Spleen (tissue), 11 donors: ENCODE results near the gene CFAP58. TPM values are rescaled to one million over a fixed set of nuclear protein-coding genes. Genes with fewer than 3 reads are reported as not detected.
A peak's percentile ranks its signal among the peaks of the same experiment; 100 is the strongest.

Experiments used
- DNase-seq: peaks from one replicate; pipeline ENCODE4 v3.0.0-alpha.2; 2020
- H3K27ac ChIP-seq, 8 donors: fragments of 200-600 bp; sonication (generic) in 7 of 8; 1 replicate in 4 of 8; 2 replicates in 4 of 8; pipeline versions ENCODE4 v1.5.0 to v1.8.0; 2016 to 2021; ENCODE audit warnings: inconsistent platforms in 4 of 8, mild to moderate bottlenecking in 4 of 8, moderate library complexity in 1 of 8
- H3K27me3 ChIP-seq, 7 donors: fragments of 200-600 bp; sonication (generic) in 6 of 7; replicated peaks in 1 of 7; 1 replicate in 4 of 7; 2 replicates in 3 of 7; pipeline versions ENCODE4 v1.5.0 to v1.8.0; 2016 to 2021; ENCODE audit warnings: inconsistent platforms in 3 of 7, mild to moderate bottlenecking in 1 of 7
- H3K36me3 ChIP-seq, 6 donors: fragments of 200-600 bp; sonication (generic) in 5 of 6; 1 replicate in 4 of 6; 2 replicates in 2 of 6; pipeline versions ENCODE4 v1.5.0 to v1.8.0; 2016 to 2021; ENCODE audit warnings: inconsistent platforms in 2 of 6
- H3K4me1 ChIP-seq, 6 donors: fragments of 200-600 bp; sonication (generic) in 5 of 6; 1 replicate in 3 of 6; 2 replicates in 3 of 6; pipeline versions ENCODE4 v1.5.0 to v1.8.0; 2016 to 2021; ENCODE audit warnings: inconsistent platforms in 3 of 6
- H3K4me3 ChIP-seq, 8 donors: fragments of 200-600 bp; sonication (generic) in 7 of 8; 1 replicate in 4 of 8; 2 replicates in 4 of 8; pipeline versions ENCODE4 v1.5.0 to v1.8.0; 2016 to 2021; ENCODE audit warnings: inconsistent platforms in 4 of 8, mild to moderate bottlenecking in 4 of 8, moderate library complexity in 2 of 8
- H3K9me3 ChIP-seq, 8 donors: fragments of 200-600 bp; sonication (generic) in 7 of 8; 1 replicate in 4 of 8; 2 replicates in 4 of 8; pipeline versions ENCODE4 v1.5.0 to v1.8.0; 2016 to 2021; ENCODE audit warnings: inconsistent platforms in 4 of 8
- POLR2A ChIP-seq, 3 donors: fragments of 450-650 bp; IDR thresholded peaks; one replicate each; pipeline ENCODE4 v1.5.1; 2017; ENCODE audit warnings: antibody characterized with exemption in 3 of 3, mild to moderate bottlenecking in 1 of 3
- POLR2AphosphoS5 ChIP-seq, 3 donors: sonication (generic); formaldehyde crosslinking; IDR thresholded peaks; one replicate each; pipeline ENCODE4 v1.5.1; 2017; ENCODE audit warnings: antibody characterized with exemption in 3 of 3
- WGBS, 5 donors: extraction: QIAGEN DNeasy Blood & Tissue Kit in 3 of 5; methylation state at CpG; one replicate each; pipeline versions ENCODE4 v1.1.5 to v1.1.7; 2013 to 2018; 5-methylcytosine and 5-hydroxymethylcytosine counted together
- intact Hi-C: fragments of 100-400 bp; cut with DNase I; formaldehyde crosslinking; loops from one replicate; pipeline ENCODE4 v1.15.0; 2023; ENCODE audit warnings: low total_unique reads
- polyA plus RNA-seq, 3 donors: library from polyadenylated mRNA; stranded (reverse); fragments of 200-250 nt; gene quantifications; one replicate each; pipeline ENCODE4 v1.2.1, GENCODE V29; 2013
- total RNA-seq, 7 donors: library from RNA; depleted of rRNA in 3 of 7; stranded (reverse); fragments of >200 nt in 3 of 7; fragmentation: NEBNext Ultra II Directional in 4 of 7; extraction: Animal tissue kit (Norgen Biotek cat#: 25700) in 4 of 7; gene quantifications; one replicate each; pipeline versions ENCODE4 v1.1.0 to v1.2.1, GENCODE V29; 2016 to 2021
- TF ChIP-seq, protein P1 (sequence below), 11 experiments: fragments of 200-600 bp in 7 of 11; fragments of 450-650 bp in 4 of 11; sonication (generic) in 4 of 11; IDR thresholded peaks in 8 of 11; conservative IDR thresholded peaks in 3 of 11; 1 replicate in 7 of 11; 2 replicates in 4 of 11; pipeline versions ENCODE4 v1.4.0 to v1.8.0; 2016 to 2021; ENCODE audit warnings: antibody characterized with exemption in 11 of 11, inconsistent platforms in 4 of 11, mild to moderate bottlenecking in 1 of 11
- donor health status: healthy with polysubstance abuse.
- donor health status: DM: no; HTN: no; CAD: no; lungs with moderate emphysema.
- donor health status: DM: no; HTN: no; CAD: no.
- donor health status: Bipolar disorder and iron deficiency.
- donor health status: healthy.
- donor health status: DM: no; HTN: no; CAD: no.
- donor health status: DM: yes; HTN: yes; CAD: no.

Gene CFAP58
- total and polyA plus RNA-seq, 10 donors = 0.10 to 1.4 (median 0.42) TPM; not detected in 1

GRCh38 chr10:104332243-104333031, 21.2 kb upstream of the CFAP58 start:
- no peaks in the 10 kb centered on the region for H3K27me3 ChIP-seq
- WGBS, 5 donors = 83 to 91% (median 83%) methylated on average over 11 of the region's 11 CpGs
- intact Hi-C loops = no loop called here
- TF ChIP-seq POLR2AphosphoS5 (IDR thresholded peaks at IDR 0.05) (no peak), POLR2A (IDR thresholded peaks at IDR 0.05) (no peak)
- TF ChIP-seq, protein P1, sequence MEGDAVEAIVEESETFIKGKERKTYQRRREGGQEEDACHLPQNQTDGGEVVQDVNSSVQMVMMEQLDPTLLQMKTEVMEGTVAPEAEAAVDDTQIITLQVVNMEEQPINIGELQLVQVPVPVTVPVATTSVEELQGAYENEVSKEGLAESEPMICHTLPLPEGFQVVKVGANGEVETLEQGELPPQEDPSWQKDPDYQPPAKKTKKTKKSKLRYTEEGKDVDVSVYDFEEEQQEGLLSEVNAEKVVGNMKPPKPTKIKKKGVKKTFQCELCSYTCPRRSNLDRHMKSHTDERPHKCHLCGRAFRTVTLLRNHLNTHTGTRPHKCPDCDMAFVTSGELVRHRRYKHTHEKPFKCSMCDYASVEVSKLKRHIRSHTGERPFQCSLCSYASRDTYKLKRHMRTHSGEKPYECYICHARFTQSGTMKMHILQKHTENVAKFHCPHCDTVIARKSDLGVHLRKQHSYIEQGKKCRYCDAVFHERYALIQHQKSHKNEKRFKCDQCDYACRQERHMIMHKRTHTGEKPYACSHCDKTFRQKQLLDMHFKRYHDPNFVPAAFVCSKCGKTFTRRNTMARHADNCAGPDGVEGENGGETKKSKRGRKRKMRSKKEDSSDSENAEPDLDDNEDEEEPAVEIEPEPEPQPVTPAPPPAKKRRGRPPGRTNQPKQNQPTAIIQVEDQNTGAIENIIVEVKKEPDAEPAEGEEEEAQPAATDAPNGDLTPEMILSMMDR (IDR thresholded peaks at IDR 0.05 in 8 of 11, conservative IDR thresholded peaks at IDR 0.05 in 3 of 11) = no peak
- peak overlapping the region in 7 of 8 donors; percentile 73 to 100 (median 90) for H3K27ac ChIP-seq
- H3K4me3 ChIP-seq = no peak overlapping the region
- H3K9me3 ChIP-seq = no peaks in the 10 kb centered on the region
- peaks cover 78 to 100% (median 96%) of the 10 kb centered on the region in 6 donors for H3K4me1 ChIP-seq
- peak; percentile 30 for DNase-seq
- H3K36me3 ChIP-seq = peaks cover 0 to 37% (median 0%) of the 10 kb centered on the region in 6 donors

GRCh38 chr10:104333032-104333727, 20.5 kb upstream of the CFAP58 start:
- peak; percentile 77 for DNase-seq

DNA sequence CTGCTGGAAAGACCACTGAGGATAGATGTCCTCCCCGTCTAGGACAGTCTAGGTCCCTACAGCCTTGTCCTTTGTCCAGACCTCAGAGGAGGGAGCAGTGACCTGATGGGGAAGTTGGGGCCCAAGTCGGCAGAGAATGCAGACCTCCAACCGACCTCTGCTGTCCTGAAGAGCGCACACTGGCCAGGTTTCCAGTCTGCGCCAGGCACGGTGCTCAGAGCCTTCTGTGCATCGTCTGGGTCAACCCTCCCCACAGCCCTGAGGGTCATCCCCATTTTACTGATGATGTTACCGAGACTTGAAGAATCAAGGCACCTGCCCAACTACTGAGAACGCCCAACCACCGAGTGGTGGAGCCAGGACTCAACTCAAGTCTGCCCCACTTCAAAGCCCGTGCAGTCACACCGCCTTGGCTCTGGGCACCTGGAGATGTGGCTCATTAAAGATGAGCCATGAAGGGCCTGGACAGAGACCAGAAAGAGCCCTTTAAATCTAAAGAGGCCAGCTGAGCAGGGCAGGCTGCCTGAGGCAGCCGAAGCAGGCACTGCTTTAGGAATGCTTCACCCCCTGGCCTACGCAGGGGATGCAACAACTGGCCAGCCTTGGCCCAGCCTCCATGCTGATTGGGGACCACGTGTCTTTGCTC, 19.8 kb upstream of the CFAP58 start:
- Histone ChIP-seq H3K4me1 (peaks cover 65 to 89% (median 82%) of the 10 kb centered on the region in 6 donors), H3K36me3 (peaks cover 0 to 37% (median 0%) of the 10 kb centered on the region in 6 donors), H3K27me3 (no peaks in the 10 kb centered on the region), H3K27ac (peak overlapping the region in 7 of 8 donors; percentile 3 to 100 (median 98)), H3K4me3 (peak overlapping the region in 1 of 8 donors; percentile 76), H3K9me3 (no peaks in the 10 kb centered on the region)
- intact Hi-C loops = no loop called here
- peak; percentile 63 for DNase-seq
- TF ChIP-seq, protein P1 (IDR thresholded peaks at IDR 0.05 in 8 of 11, conservative IDR thresholded peaks at IDR 0.05 in 3 of 11) = no peak
- TF ChIP-seq POLR2AphosphoS5 (IDR thresholded peaks at IDR 0.05) (no peak), POLR2A (IDR thresholded peaks at IDR 0.05) (no peak)
- 73 to 85% (median 80%) methylated on average over 10 to 15 of the region's 15 CpGs for WGBS, 5 donors

More at GRCh38 chr10:104333032-104333727, 20.5 kb upstream of the CFAP58 start:
- 76 to 86% (median 81%) methylated on average over 12 to 13 of the region's 13 CpGs for WGBS, 5 donors
- intact Hi-C loops = no loop called here
- Histone ChIP-seq H3K27ac (peak overlapping the region in 7 of 8 donors; percentile 3 to 100 (median 98)), H3K4me3 (peak overlapping the region in 1 of 8 donors; percentile 15), H3K4me1 (peaks cover 70 to 95% (median 89%) of the 10 kb centered on the region in 6 donors), H3K27me3 (no peaks in the 10 kb centered on the region), H3K9me3 (no peaks in the 10 kb centered on the region), H3K36me3 (peaks cover 0 to 37% (median 0%) of the 10 kb centered on the region in 6 donors)
- TF ChIP-seq POLR2AphosphoS5 (IDR thresholded peaks at IDR 0.05) (peak in 1 of 3 donors; percentile 39), POLR2A (IDR thresholded peaks at IDR 0.05) (no peak)
- TF ChIP-seq, protein P1 (IDR thresholded peaks at IDR 0.05 in 8 of 11, conservative IDR thresholded peaks at IDR 0.05 in 3 of 11) = no peak
